SK-N-MC (cell line): Measurements from ENCODE around the gene WDR26.

Experiments used
- EZH2 ChIP-seq: fragments of 200-600 bp; sonication (generic); IDR thresholded peaks from one replicate; pipeline ENCODE4 v1.6.1; 2017; ENCODE audit warnings: antibody characterized with exemption
- FOXP2 ChIP-seq: optimal IDR thresholded peaks from 2 replicates; pipeline ENCODE3; 2011; ENCODE audit warnings: mild to moderate bottlenecking, moderate library complexity; ENCODE audit not compliant: insufficient read depth; ENCODE audit errors: extremely low read length, control extremely low read depth
- POLR2AphosphoS5 ChIP-seq: IDR thresholded peaks from 2 replicates; pipeline ENCODE4 v1.6.1; 2012; ENCODE audit warnings: mild to moderate bottlenecking, low read depth, low read length, borderline replicate concordance

DNA sequence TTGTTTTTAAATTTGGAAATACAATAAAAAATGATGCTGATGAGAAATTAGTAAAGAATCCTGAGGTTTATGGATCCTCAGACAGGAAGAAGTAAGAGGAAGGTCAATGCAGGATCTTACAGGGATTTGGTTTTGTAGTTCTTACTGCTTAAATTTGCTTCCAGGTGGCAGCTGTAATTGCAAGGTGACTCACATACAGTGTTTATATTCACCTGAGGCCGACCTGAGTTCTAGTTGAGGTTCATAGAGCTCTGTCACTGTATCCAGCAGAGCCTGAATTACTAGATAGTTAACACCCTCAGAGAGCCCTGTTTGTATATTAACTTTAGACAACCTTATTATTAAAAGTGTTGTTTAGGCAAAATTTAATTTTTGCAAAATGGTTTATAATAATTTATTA, 1.4 kb upstream of the WDR26 start:
- no peak for TF ChIP-seq POLR2AphosphoS5
- TF ChIP-seq EZH2 = no peak
- no peak for TF ChIP-seq FOXP2
